ENCODE measurements around the gene TGFBR2.

The TGFBR2 gene

GRCh38 chr3:30707825-30708224, 101.4 kb downstream of the TGFBR2 start:
- Mint-ChIP-seq H3K4me1 (peaks cover 14% of the 10 kb centered on the region), H3K27me3 (ENCODE audit: low read depth, poor library complexity) (no peaks in the 10 kb centered on the region)
- no peak for TF ChIP-seq CTCF (IDR thresholded peaks at IDR 0.05)

GRCh38 chr3:30708472-30708871, 102.1 kb downstream of the TGFBR2 start:
- Mint-ChIP-seq H3K36me3 (ENCODE audit: low read depth) (no peaks in the 10 kb centered on the region), H3K27ac (no peak overlapping the region), H3K27me3 (ENCODE audit: low read depth, poor library complexity) (no peaks in the 10 kb centered on the region), H3K4me1 (peaks cover 14% of the 10 kb centered on the region), H3K9me3 (peaks cover 6% of the 10 kb centered on the region), H3K4me3 (no peak overlapping the region)
- no peak for DNase-seq
- no peak for TF ChIP-seq CTCF (IDR thresholded peaks at IDR 0.05)

More at GRCh38 chr3:30707825-30708224, 101.4 kb downstream of the TGFBR2 start:
- no peak for DNase-seq
- Mint-ChIP-seq H3K36me3 (ENCODE audit: low read depth) (peaks cover 6% of the 10 kb centered on the region), H3K4me3 (no peak overlapping the region), H3K27ac (no peak overlapping the region), H3K9me3 (peaks cover 13% of the 10 kb centered on the region)

GRCh38 chr3:30710017-30710416, 103.6 kb downstream of the TGFBR2 start:
- Mint-ChIP-seq H3K4me1 (peaks cover 14% of the 10 kb centered on the region), H3K9me3 (peaks cover 11% of the 10 kb centered on the region), H3K27ac (no peak overlapping the region), H3K27me3 (ENCODE audit: low read depth, poor library complexity) (no peaks in the 10 kb centered on the region), H3K36me3 (ENCODE audit: low read depth) (peaks cover 5% of the 10 kb centered on the region), H3K4me3 (no peak overlapping the region)
- TF ChIP-seq CTCF (IDR thresholded peaks at IDR 0.05), result no peak
- DNase-seq, result no peak

- DNase-seq, result no peak
- no peak overlapping the region for H3K27ac Mint-ChIP-seq
- peaks cover 9% of the 10 kb centered on the region for H3K36me3 Mint-ChIP-seq (ENCODE audit: low read depth)
- peaks cover 16% of the 10 kb centered on the region for H3K9me3 Mint-ChIP-seq
- H3K4me3 Mint-ChIP-seq, result no peak overlapping the region
- TF ChIP-seq CTCF (IDR thresholded peaks at IDR 0.05), result no peak
- peaks cover 14% of the 10 kb centered on the region for H3K4me1 Mint-ChIP-seq
- no peaks in the 10 kb centered on the region for H3K27me3 Mint-ChIP-seq (ENCODE audit: low read depth, poor library complexity)
These were observed 104.8 kb downstream of the TGFBR2 start for GRCh38 chr3:30711151-30711550.

GRCh38 chr3:30711867-30712266, 105.5 kb downstream of the TGFBR2 start:
- no peak overlapping the region for H3K4me3 Mint-ChIP-seq
- TF ChIP-seq CTCF (IDR thresholded peaks at IDR 0.05), result no peak
- no peak for DNase-seq
- H3K27me3 Mint-ChIP-seq (ENCODE audit: low read depth, poor library complexity), result no peaks in the 10 kb centered on the region
- peaks cover 13% of the 10 kb centered on the region for H3K9me3 Mint-ChIP-seq
- H3K27ac Mint-ChIP-seq, result no peak overlapping the region
- peaks cover 14% of the 10 kb centered on the region for H3K4me1 Mint-ChIP-seq
- H3K36me3 Mint-ChIP-seq (ENCODE audit: low read depth), result peaks cover 9% of the 10 kb centered on the region

GRCh38 chr3:30712991-30713390, 106.6 kb downstream of the TGFBR2 start:
- H3K4me3 Mint-ChIP-seq, result no peak overlapping the region
- no peaks in the 10 kb centered on the region for H3K27me3 Mint-ChIP-seq (ENCODE audit: low read depth, poor library complexity)
- H3K27ac Mint-ChIP-seq, result no peak overlapping the region

More at GRCh38 chr3:30712991-30713390, 106.6 kb downstream of the TGFBR2 start:
- H3K4me1 Mint-ChIP-seq, result peaks cover 14% of the 10 kb centered on the region
- H3K9me3 Mint-ChIP-seq, result peaks cover 13% of the 10 kb centered on the region
- peaks cover 9% of the 10 kb centered on the region for H3K36me3 Mint-ChIP-seq (ENCODE audit: low read depth)
- DNase-seq, result no peak
- TF ChIP-seq CTCF (IDR thresholded peaks at IDR 0.05), result no peak

Measured in nephron progenitor cell (in vitro differentiated cells).